ENCODE results near the gene BCL11B.

Gene BCL11B

GRCh38 chr14:99256483-99256874, 15.5 kb downstream of the BCL11B start:
- TF ChIP-seq, protein P1, sequence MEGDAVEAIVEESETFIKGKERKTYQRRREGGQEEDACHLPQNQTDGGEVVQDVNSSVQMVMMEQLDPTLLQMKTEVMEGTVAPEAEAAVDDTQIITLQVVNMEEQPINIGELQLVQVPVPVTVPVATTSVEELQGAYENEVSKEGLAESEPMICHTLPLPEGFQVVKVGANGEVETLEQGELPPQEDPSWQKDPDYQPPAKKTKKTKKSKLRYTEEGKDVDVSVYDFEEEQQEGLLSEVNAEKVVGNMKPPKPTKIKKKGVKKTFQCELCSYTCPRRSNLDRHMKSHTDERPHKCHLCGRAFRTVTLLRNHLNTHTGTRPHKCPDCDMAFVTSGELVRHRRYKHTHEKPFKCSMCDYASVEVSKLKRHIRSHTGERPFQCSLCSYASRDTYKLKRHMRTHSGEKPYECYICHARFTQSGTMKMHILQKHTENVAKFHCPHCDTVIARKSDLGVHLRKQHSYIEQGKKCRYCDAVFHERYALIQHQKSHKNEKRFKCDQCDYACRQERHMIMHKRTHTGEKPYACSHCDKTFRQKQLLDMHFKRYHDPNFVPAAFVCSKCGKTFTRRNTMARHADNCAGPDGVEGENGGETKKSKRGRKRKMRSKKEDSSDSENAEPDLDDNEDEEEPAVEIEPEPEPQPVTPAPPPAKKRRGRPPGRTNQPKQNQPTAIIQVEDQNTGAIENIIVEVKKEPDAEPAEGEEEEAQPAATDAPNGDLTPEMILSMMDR (IDR thresholded peaks at IDR 0.05; ENCODE audit: extremely low read depth, missing control alignments): no peak
- no peak for DNase-seq (ENCODE audit: low spot score)

GRCh38 chr14:99255621-99256482, 16.1 kb downstream of the BCL11B start:
- TF ChIP-seq, protein P1 (IDR thresholded peaks at IDR 0.05; ENCODE audit: extremely low read depth, missing control alignments): no peak
- DNase-seq (ENCODE audit: low spot score): no peak

DNA sequence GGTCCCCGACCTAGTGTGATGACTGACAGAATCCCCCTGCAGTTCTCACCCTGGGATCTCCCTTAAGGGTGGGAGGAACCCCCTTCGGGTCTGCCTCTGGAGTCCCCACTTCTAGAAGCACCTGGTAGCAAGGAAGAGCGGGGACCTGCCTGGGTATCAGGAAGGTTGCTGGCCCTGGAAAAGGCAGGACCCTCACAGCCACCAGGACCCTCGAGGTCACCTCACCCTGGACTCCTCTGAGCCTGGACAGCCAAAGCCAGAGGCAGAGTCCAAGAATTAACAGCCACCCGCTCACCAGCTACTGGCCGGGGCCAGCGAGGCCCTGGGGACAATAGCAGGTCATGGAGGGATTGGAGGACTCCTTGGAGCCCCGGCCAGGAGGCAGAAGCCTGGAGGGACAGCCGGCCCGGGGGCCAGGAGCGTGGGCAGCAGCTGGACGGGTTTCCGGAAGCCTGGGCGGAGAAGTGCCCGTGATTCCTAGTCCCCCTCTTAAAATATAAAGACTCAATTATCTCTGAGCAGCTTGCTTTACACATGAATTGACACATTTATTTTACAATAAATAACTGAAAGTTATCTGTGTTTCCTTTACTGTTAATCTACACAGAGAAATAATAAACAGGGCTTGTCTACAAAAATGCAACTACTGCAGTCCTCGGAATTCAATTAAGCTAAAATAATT, 17.5 kb downstream of the BCL11B start:
- TF ChIP-seq, protein P1 (IDR thresholded peaks at IDR 0.05; ENCODE audit: extremely low read depth, missing control alignments): no peak
- DNase-seq (ENCODE audit: low spot score): no peak

GRCh38 chr14:99253890-99254289, 18.1 kb downstream of the BCL11B start:
- TF ChIP-seq, protein P1 (IDR thresholded peaks at IDR 0.05; ENCODE audit: extremely low read depth, missing control alignments): no peak
- DNase-seq (ENCODE audit: low spot score): no peak

DNA sequence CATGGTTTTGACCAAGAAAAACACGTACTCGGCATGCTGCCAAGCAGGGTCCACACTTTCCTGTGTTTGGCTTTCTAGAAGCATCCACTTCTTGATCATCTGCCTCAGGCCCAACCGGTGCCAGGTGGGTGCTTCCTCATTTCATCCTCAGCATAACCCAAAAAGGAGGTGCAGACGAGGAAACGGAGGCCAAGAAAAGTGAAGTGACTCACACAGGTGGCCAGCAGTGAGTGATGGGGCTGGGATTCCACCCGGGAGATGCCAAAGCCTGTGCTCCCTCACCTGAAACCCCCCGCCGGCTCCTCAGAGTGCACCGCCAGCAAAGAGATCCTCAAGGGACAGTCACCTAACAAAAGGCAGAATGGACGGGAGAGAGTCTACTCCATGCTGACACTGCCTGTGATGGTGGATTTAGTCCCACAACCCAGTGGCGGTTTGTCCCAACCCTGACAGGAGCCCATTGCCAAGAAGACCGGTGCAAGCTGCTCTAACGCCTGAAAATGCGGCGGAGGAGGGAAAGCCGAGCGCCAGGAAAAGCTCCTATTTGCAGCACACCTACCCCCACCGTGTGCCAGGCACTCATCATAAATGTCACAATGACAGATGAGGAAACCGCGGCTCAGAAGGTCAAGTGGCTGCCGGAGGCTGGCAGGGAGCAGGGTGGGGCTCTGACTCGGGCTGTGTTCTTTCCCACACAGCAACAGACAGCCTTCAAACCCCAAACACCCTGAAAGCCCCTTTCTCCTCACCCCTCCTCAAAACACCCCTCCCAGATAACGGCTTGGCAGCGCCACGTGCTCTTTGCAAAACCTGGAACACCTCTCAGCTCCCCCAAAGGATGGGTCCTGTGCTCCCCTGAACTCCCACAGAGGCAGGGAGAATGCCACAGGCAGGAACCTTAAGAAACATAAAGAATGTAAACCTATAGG, 18.8 kb downstream of the BCL11B start:
- TF ChIP-seq, protein P1 (IDR thresholded peaks at IDR 0.05; ENCODE audit: extremely low read depth, missing control alignments): no peak
- DNase-seq (ENCODE audit: low spot score): no peak

DNA sequence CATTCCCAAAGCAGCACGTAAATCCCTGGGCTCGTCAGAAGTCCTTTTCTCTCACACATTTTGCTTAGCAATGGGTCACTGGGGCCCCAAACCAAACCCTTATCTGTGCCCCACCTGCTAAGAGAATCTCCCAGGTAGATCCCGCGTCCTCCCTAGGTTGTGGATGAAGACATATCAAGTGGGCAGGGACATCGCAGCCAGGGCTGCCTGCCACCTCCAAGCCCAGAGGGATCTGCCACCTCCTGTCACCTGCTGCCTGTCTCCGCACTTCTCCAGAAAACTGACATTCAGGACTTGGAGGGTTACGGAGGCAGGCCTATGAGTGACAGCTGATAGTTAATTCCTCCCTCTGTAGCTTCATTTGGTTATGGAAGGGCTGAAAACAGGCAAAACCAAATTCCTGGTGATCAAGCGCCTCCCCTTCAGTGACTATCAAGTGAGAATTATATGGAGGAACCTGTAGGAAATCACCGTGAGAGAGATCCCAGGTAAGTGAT, 19.5 kb downstream of the BCL11B start:
- TF ChIP-seq, protein P1 (IDR thresholded peaks at IDR 0.05; ENCODE audit: extremely low read depth, missing control alignments): no peak
- DNase-seq (ENCODE audit: low spot score): no peak

Data from GM20000 (cell line).